GM18498 (cell line): ENCODE data around the gene FABP1.

Experiments
- ATAC-seq: cut with Tn5 transposase; IDR thresholded peaks from one replicate; pipeline ENCODE4 v1.9.1; 2021; ENCODE audit warnings: mild to moderate bottlenecking, moderate library complexity; ENCODE audit not compliant: unreplicated experiment

Gene FABP1

DNA sequence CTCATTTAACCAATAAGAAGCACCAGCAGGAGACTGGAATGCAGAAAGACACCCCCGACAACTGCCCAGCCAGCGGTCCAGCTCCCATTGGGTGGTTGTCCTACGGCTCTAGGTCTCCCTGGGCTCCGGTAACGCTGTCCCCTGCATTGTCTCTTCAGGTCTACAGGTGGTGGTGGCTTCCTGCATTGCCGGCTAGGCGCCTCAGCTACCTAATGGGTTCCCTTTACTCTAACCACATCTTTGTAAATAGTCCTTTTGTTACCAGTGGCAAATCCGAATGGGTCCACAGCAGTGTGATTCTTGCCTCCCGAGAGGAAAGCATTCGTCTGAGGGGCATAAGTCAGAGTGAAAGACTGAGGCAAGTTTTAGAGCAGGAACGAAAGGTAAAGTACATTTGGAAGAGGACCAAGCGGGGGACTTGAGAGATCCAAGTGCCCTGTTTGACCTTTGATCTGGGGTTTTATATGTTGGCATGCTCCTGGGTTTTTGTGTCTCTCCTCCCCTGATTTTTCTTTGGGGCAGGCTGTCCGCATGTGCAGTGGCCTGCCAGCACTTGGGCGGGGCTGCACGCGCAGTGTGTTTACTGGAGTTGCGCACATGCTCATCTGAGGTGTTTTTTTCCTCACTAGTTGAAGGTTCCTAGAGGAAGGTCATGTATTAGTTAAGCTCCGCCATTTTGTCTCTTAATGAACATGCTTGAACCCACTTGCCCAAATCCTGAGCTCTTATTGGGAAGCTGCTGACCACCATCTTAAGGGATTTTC, 11.0 kb downstream of the FABP1 start:
- ATAC-seq, result no peak

- no peak for ATAC-seq
Measured at GRCh38 chr2:88115825-88116518, 11.9 kb downstream of the FABP1 start.

DNA sequence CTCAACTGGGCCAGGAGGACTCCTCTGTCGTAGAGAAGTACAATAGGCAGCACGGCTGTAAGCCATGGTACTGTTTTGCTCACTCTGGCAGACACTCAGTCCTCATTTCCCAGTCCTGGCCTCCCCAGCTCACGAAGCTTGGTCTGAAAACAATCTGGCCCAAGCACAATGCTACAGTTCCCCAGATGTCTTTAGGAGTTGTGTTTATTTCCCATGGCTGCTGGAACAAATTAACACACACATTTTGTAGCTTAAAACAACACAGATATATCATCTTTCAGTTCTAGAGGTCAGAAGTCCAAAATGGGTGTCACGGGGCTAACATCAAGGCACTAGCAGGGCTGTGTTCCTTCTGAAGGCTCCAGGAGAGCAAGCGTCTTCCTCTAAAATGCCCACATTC, 13.0 kb downstream of the FABP1 start:
- ATAC-seq, result no peak

DNA sequence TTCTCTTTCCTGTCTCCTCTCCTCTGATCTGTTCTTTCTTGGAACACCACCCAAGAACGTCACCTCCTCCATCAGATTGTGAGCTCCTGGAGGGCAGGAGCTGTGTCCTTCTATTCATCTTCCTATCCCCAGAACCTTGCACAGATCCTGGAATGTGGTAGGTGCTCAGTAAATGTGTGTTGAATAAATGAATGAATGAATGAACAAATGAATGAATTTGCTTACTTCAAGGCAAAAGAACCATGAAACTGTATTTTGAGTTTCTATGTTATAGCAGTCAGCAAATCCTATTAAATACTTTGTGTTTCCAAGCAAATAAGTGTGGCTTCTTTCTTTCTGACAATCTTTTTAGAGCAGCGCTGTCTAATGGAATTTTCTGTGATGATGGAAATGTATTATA, 14.8 kb downstream of the FABP1 start:
- no peak for ATAC-seq

DNA sequence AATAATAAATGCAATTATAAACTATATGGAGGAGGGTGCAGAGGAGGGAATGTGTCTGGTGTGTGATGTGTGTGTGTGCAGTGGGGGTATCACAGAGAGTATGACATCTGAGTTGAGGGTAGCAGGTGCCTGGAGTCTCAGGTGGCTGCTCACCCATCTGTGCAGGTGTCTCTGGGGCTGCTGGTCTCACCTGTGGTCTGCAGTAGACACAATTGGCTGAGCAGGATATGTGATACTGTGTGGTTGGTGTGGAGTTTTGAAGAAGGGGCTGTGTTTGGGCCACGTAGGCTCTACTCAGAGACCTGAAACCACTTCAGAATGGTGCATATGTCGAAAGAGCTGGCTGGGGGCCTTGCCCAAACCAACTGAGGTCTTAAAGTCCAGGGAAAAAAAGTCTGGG, 17.0 kb downstream of the FABP1 start:
- ATAC-seq, result no peak

DNA sequence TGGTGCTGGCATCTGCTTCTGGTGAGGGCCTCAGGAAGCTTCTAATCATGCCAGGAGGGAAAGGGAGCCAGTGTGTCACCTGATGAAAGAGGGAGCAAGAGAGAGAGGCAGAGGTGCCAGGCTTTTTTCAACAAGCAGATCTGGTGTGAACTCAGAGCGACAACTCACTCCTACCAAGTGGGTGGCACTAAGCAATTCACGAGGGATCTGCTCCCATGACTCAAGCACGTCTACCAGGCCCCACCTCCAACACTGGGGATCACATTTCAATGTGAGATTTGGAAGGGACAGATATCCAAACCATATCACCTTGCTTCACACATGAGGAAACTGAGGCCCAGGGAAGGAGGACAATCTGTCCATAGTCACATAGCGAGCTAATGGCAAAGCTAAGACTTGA, 19.1 kb downstream of the FABP1 start:
- no peak for ATAC-seq

- no peak for ATAC-seq
Measured at GRCh38 chr2:88100489-88100858, 27.4 kb downstream of the FABP1 start.

DNA sequence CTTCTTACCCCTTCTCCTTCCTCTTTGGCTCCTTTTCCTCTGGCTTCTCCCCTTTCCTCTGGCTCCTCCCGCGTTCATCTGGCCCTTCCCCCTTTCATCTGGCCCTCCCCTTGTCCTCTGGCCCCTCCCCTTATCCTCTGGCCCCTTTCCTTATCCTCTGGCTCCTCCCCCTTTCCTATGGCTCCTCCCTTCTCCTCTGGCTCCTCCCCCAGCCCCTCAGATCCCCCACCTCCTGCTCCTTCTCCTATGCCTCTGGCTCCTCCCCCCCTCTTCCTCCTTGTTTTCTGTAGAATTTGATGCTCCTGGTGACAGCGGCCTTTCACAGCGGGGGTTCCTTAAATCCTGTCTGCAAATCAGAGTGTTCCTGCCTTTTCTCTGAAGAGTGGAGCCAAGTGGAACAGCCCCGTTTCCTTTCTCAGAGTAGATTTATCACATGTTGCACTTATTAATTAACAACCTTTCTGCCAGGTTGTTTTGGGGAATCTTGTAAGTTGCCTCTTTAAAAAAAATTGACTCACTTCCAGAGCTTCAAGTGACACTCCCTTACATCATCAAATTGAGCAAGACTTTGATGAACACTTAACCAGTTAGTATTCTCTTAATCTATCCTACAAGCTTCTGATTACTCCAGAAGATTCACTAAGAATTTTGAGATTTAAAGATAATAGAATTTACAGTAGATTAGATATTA, 27.9 kb downstream of the FABP1 start:
- no peak for ATAC-seq

DNA sequence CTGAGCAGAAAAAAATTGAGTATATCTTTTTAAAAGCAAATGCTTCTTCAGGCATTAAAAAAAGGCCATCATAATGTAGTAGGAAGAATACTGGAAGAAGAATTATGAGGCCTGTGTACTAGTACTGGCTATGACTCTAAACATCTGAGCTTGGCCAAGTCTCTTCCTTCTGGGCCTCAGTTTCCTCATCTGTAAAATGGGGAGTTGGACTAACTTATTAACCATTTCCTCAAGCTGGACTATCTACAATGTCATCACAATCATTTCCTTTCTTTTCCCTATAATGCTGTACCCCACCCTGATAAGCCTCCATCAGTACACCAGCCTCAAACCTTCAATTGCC, 29.3 kb downstream of the FABP1 start:
- no peak for ATAC-seq

- no peak for ATAC-seq
Measured at GRCh38 chr2:88097891-88098557, 29.8 kb downstream of the FABP1 start.

DNA sequence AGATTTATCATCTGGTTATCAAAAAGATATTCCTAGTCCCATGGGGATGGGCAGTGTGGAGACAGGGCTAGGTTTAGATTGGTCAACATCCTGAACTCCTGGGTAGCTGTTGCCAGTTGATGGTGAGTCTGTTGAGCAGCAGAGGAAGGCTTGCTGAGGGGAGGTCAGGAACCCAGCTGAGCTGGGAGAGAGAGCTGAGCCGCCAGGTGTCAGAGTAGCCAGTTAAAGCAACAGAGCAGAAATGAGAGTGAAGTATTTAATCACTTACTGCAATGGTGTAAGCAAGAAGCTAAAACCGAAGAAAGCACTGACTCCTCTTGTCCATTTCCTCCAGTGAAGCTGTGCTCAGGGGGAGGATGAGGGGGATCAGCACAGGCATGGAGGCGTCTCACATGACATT, 30.7 kb downstream of the FABP1 start:
- ATAC-seq, result no peak

DNA sequence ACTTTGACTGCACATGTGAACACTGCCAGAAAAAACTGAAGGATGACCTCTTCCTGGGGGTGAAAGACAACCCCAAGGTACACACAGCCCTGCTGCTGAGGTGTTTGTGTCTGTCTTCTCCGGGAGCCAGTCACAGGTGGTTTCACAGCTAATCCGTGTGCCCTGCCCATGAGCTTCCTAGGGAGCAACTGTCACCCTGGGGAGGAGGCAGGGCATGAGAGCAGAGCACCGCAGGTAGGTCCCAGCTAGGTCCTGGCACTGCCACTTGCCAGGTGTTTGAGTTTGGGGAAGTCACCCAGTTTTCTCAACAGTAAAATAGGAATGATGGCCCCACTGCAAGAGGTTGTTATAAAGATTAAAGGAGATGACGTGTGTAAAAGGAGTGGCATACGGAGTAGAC, 31.2 kb downstream of the FABP1 start:
- no peak for ATAC-seq

DNA sequence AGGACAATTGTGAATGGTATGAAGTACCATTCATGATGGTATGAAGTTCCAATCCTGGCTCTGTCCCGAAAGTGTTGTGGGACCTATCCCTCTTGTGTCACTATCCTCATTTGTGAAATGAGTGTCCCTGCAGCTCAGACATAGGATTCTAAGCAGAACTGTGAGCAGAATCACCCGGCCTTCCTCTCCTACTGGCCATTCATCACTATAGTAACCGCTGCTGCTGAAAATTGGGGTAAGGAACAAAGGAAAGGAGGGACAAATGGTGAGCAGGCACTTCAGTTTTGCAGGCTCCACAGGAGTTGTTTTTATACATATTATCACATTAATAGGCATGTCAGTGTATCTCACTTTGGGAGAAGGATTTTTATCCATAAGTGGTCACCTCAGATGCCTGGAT, 32.8 kb downstream of the FABP1 start:
- ATAC-seq, result no peak

DNA sequence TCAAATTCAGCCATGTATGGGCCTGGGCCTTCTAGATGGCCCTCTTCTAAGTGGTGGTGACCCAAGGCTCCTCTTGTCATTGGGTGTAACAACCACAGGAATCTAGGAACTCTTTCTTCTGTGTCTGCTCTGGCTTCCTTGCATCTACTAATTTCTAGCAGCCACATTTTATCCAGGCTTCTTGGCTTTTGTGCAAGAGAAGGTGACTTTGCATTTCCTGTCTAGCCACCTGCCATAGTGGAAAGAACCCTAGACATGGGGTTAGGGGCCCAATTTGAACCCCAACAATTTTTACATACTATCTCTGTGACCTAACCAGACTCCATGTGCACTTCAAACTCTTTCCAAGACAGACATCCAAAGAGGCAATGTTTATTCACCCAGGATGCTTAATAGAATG, 35.1 kb downstream of the FABP1 start:
- ATAC-seq, result no peak

GRCh38 chr2:88091943-88092342, 35.9 kb downstream of the FABP1 start:
- ATAC-seq, result no peak

DNA sequence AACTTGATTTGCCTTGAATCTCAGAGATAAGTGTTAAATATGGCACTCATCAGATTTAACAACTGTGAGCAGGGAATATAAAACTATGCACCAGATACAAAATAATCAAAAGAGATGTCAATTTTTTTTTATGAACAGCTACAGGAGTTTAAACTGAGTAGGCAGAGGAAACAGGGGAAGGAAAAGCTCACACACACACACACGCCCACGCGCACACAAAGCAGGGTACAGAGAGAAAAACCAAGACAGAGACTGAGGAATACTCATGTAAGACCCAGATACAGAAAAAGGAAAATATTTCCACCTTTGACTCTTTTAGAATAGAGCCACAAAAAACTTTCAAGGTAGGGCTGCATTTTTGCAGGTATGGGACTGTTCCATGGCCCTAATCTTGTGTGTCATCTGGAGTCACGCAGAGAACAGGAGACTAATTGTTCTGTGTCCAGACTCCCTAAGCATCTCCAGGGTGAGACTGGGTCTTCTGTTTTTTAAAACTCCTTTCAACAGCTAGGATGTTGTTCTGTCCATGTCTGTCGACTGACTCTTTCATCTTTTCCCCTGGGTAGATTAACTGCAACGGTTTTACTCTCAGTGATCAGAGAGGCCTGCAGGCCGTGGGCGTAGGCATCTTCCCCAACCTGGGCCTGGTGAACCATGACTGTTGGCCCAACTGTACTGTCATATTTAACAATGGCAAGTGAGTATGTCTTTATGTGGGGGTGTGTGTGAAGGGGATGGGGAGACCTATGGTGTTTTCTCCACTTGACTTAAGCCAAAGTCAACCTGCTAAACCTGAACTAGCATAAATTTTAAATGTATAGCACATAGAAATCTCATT, 37.2 kb downstream of the FABP1 start:
- ATAC-seq, result no peak

DNA sequence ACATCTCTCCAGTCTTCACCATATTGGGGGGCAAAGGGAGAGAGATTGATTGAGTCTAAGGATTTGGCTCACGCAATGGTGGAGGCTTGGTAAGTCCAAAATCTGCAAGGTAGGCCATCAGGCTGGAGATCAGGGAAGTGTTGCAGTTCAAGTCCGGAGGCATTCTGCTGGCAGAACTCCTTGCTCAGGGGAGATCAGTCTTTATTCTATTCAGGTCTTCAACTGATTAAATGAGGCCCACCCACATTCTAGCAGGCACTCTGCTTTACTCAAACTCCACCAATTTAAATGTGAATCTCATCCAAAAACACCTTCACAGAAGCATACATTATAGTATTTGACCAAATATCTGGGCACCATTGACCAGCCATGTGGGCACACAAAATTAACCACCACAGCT, 38.9 kb downstream of the FABP1 start:
- ATAC-seq, result no peak

DNA sequence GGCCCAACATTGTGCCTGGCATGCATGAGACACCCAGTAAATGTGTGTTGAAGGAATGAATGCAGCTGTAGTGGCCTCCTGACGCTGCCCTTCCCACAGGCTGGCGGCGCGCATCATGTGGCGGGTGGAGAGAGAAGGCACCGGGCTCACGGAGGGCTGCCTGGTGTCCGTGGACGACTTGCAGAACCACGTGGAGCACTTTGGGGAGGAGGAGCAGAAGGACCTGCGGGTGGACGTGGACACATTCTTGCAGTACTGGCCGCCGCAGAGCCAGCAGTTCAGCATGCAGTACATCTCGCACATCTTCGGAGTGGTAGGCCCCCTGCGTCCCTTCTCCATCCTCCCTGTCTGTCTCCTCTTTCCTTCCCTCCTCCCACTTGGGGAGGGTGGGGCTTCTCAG, 40.1 kb downstream of the FABP1 start:
- no peak for ATAC-seq

- ATAC-seq, result no peak
Measured at GRCh38 chr2:88087073-88087472, 40.8 kb downstream of the FABP1 start.

- no peak for ATAC-seq
Measured at GRCh38 chr2:88086401-88086800, 41.5 kb downstream of the FABP1 start.

DNA sequence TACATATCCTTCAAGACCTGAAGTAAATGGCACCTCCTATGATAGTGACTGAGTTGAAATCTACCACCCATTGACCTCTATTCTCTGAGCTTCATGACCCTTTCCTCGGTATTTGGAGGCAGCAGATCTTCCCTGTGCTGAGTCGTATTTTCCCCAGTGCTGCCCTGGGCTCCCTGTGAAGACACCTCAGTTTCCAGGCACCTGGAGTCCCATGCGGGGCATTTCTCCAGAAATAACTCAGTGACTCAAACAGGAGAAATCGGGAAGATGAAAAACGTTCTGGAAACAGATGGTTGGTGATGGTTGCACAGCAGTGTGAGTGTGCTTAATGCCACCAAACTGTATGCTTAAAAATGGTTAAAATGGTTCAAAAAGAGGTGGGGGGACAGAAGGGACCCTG, 42.3 kb downstream of the FABP1 start:
- ATAC-seq, result no peak
